SIG-M5 (cell line): Measurements from ENCODE around the gene BLVRA.
"Not testable (repeated sequence)": the region's sequence is repeated elsewhere in the genome, so short reads cannot be mapped to it uniquely, and the experiment has no call there.

Experiments used
- DNase-seq: peaks from one replicate; lab custom pipeline; 2025; lab: John Stamatoyannopoulos, UW

The BLVRA gene

GRCh38 chr7:43758029-43758821 lies at the start of gene BLVRA:
Gene BLVRA (plus strand): TSS chr7:43758680. CDS start chr7:43771159, 12,479 bp downstream.
- DNase-seq: no peak

- no peak for DNase-seq
Observed at GRCh38 chr7:43711503-43711902, 47.0 kb upstream of the BLVRA start.

GRCh38 chr7:43715966-43716365 lies 42.5 kb upstream of the BLVRA start:
- not testable (repeated sequence) for DNase-seq

- no peak for DNase-seq
Observed at GRCh38 chr7:43716598-43716997, 41.9 kb upstream of the BLVRA start.

GRCh38 chr7:43721193-43721806 lies 37.2 kb upstream of the BLVRA start:
- DNase-seq: no peak

GRCh38 chr7:43723007-43723341 lies 35.5 kb upstream of the BLVRA start:
- no peak for DNase-seq

GRCh38 chr7:43725251-43725650 lies 33.2 kb upstream of the BLVRA start:
- no peak for DNase-seq

- DNase-seq: no peak
Observed at GRCh38 chr7:43726466-43726865, 32.0 kb upstream of the BLVRA start.

- DNase-seq: no peak
Observed at GRCh38 chr7:43727003-43727402, 31.5 kb upstream of the BLVRA start.

- no peak for DNase-seq
Observed at GRCh38 chr7:43727494-43727893, 31.0 kb upstream of the BLVRA start.

GRCh38 chr7:43729214-43729923 lies 29.1 kb upstream of the BLVRA start, which contains the start of gene COA1:
Gene COA1 (minus strand): TSS chr7:43729523. CDS start chr7:43648614, 80,909 bp downstream.
- peak; percentile 52 for DNase-seq

- DNase-seq: no peak
Observed at GRCh38 chr7:43729924-43730248, 28.6 kb upstream of the BLVRA start.

GRCh38 chr7:43731494-43731893 lies 27.0 kb upstream of the BLVRA start:
- not testable (repeated sequence) for DNase-seq

GRCh38 chr7:43734575-43735332 lies 23.7 kb upstream of the BLVRA start:
- not testable (repeated sequence) for DNase-seq

- DNase-seq: no peak
Observed at GRCh38 chr7:43735403-43735801, 23.1 kb upstream of the BLVRA start.

GRCh38 chr7:43735802-43736603 lies 22.5 kb upstream of the BLVRA start:
- no peak for DNase-seq

- no peak for DNase-seq
Observed at GRCh38 chr7:43737467-43738127, 20.9 kb upstream of the BLVRA start.

GRCh38 chr7:43742692-43743091 lies 15.8 kb upstream of the BLVRA start:
- no peak for DNase-seq

- DNase-seq: no peak
Observed at GRCh38 chr7:43747328-43748105, 11.0 kb upstream of the BLVRA start.

- no peak for DNase-seq
Observed at GRCh38 chr7:43749383-43749940, 9.0 kb upstream of the BLVRA start.
